NCI-H146 treated with DMSO at 0.1 percent for 48 hours (cell line): Measurements from ENCODE around the gene RNF227.

ENCODE experiments used
- DNase-seq: peaks from one replicate; lab custom pipeline; 2025; ENCODE audit not compliant: unreplicated experiment; lab: John Stamatoyannopoulos, UW

The RNF227 gene

DNA sequence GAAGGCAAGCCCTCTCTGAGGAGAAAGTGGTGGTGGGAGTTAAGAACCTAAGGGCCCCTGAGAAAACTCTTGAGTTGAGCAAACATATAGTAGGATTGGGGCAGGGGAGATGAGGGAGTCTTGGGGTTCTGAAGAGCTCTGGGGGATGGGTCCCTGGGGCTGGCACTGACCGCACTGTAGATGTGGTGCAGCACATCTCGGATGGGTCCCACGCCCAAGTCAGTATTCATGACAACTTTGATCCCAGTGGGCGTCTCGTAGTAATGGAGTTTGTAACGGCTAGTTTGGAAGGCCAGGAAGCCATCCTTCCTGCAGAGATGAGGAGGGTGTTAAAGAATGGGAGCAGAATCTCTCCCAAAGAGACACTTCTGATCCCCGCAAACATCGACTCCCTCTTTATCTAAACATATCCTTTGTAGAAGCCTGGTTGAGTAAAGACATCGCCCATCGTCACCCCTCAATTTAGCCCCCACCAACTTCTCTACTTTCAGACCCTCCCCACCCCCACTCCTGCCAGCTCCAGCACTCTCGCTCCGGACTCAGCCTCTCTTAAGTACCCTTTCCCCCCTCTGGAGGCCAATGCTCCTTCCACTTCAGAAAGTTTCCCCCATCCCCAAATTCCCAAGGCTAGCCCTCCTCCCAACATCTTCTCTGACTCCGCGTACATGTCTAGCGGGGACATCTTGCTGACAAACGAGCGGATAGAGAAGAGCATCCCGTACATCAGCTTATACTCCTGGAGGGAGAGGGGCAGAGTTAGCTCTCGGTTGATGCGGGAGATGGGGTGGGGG is 14.9 kb upstream of the RNF227 start:
- DNase-seq: no peak

DNA sequence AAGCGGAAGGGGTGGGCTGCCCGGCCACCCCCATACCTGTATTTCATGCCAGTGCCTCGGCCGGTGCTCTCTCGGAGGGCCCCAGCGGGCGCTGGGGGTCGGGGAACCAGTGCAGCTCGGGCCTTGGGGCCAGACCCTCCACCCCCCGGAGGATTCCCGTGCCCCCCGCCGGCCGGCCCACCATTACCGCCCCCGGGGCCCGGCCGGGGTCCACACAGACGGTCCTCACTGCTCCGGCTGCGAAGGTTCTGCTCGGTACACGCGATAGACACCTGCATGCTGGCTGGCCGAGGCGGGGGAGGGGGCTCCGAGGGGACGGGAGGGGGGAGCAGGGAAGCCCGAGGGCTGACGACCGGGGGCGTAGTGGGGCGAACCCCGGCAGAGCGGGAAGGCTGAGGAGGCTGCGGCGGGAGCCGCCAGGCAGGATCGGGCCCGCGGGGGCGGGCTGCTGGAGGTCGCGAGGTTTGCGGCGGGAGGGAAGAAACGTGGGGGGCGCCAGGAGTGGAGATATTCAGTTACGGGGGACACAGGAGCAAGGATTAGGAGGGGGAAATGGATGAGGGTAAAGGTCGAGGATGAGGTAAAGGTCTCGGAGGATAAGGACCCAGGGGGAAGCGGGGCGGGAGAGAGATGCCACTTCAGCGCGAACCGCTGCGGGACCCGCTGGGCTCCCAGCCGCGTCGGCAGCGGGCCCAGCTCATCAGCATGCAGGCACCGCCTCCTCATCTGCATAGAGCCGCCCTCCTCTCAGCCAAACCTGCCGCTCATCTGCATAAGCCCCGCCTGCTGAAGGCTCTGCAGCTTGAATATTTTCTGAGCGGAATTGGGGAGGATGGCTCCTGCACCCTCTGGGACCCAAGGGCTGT is 13.3 kb upstream of the RNF227 start, which contains the start of gene KCNAB3:
Gene KCNAB3 (minus strand): TSS at position 699 of the 866 bp plus-strand sequence. CDS start 421 bp downstream, at position 278.
- DNase-seq: no peak

DNA sequence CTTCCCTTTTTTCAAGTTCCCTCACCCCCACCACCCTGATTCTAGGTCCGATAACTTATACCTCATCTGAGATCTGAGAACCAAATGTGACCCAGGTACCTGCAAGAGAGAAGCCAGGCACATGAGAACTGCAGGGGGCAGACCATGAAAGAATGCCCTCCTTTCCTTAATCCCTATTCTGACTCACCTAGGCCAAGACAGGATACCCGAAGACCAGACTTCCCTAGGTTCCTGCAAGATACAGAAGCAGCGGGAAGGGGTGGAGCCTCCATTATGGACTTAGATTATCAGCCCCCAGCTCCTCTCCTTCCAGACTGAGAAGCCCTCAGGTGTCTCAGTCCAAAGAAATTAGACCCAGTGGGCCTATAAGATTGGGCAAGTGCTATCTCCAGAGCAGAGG is 11.5 kb upstream of the RNF227 start:
- DNase-seq: no peak

DNA sequence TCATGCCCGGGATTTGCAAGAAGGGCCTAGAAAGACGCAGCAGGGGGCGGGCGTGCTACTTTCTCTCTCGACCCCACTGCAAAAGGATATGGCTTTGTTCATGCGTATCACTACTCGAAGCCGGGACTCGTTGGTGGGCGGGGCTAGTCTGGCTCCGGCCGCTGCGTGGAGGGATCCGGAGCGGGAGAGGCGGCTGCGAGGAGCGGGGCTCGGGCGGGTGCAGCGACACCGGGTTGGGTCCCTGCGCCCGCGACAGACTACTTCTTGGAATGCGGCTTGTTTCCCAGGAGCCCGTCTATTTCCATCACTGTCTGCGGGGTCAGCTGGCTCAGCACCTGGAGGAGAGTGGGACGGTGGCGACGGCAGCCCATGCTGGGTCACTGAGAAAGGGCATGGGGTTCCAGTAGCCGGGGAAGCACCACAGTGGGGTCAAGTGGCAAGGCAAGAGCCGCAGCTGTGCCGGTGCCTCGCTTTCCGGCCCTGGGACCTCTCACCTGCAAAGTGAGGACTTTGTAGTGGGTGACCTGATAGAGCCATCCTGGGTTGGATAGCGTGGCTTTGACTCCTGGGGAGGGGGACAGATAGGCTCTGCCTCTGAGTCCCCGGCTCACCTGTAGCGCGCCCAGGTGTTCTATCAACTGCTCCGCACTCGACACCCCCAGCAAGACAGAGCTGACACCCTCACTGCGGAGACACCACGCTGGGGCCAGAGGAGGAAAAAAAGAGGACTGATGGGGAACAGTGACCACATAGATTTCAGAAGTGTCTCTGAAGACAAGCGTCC is 6.9 kb upstream of the RNF227 start:
- peak; percentile 57 for DNase-seq

DNA sequence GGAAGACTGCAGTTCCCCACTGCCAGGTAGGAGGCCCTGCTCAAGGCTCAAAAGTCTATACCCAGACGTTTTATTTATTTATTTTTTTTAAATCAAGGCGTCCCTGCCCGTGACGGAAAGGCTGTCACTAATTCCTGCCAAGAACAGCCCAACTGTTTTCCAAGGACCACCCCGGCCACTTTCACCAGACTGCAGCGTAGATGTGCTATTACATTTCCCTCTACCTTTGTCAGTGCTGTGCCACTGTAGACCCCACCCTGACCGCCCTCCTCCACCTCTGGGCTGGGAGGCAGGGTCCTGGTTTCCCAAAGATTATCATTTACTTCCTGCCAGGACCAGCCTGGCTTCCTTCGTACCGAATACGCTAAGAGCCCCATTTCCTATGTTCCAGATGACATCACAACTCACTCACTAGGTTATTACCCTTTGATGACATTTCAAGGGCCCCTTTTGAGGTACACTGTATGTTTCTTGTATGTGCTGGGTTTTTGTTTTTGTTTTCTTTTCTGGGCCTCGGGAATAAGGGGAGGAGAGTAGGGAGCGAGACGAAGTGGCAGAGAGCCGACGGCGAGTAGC is 6.3 kb upstream of the RNF227 start:
- DNase-seq: no peak

DNA sequence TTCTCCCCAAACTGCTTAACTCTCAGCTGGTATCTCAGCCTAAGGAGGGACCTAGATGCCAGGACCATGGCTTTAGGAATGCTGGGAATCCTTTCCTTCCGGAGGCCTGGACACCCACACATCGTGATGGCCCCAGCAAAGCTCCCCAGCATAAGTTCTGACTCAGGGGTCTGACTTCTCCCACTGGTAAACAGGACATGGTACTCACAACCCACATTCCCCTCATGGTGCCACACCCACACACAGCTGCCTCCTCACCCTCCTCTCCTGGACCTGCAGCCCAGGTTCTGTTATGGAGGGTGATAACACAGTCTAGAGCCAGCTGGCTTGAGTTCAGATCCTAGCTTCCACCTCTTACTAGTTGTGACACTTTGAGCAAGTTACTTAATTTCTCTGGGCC is 719 bp upstream of the RNF227 start:
- DNase-seq: no peak

DNA sequence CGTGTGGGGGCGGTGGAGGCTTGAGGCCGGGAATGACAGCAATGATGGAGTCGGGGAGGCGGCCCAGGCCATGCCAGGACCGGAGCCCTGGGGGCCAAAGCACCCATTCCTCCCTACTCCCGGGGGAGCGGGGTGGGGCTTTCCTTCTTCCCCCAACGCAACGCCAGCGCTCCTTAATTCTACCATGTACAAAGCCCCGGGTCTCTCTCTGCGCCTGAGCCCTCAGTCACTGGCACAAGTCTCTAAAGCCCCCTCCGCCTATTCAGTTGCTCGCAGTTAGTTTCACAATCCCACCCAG is 245 bp upstream of the RNF227 start:
- DNase-seq: no peak

DNA sequence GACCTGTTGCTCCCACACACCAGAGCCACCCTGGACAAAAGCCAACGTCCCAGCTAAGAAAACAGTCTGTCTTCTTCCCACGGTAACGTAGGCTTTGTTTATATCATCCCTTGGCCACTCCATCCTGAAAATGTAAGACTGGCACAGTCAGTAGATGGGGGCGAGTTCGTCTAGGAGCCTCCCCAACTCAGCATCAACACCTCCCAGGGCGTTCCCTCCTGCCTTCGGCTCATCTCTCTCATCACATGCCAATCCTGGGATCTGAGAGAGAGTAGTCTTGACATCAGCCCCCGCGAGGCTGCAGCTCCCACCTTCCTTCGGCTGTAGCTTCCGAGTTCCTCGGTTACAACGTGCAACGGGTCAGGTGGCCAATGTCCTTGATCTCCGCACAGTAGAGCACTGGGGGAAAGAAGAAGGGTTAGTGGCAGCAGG is 894 bp downstream of the RNF227 start:
- no peak for DNase-seq

DNA sequence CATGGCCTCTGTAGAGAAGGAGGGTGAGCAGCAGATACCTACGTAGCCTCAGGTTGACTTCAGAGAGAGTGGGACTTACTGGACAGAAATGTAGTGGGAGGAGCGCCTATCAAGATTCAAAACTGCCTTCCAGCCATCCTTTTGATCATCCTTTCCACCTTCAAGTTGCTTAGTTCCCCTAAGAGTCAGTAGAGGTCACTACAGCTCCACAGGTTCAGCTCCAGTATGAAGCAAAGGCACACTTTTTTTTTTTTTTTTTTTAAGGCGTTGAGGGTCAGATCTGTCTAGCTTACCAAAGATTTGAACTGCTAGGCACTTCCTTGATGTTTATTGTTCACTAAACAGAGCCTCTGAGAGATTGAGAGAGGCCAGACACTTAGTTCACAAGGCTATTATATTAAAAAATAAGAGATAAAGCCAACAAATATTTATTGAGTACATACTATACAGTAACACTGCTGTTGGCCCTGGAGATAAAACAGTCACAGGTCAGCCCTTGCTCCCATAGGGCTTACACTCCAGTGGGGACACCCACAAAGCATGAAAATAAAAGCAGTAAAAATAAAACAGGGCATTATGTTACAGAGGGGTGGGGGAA is 3.1 kb downstream of the RNF227 start:
- peak; percentile 32 for DNase-seq

DNA sequence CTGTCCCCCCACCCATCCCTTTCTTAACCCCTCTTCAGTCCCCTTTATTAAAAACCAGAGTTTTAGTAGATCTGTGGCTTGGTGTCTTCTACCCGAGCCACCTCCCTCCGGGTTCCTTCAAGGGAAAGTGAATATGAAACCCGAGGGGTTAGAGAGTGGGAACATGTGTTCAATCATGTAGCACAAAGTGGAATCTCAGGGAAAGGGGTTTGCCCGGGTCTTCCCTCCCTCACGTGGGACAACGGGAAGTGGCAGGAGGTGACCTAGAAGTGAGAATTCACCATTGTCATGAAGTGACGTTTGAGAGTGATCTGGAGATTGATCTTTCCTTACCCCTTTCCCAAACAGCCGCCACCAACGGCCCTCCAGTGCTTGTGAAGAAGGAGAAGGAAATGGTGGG is 5.0 kb downstream of the RNF227 start:
- DNase-seq: no peak

DNA sequence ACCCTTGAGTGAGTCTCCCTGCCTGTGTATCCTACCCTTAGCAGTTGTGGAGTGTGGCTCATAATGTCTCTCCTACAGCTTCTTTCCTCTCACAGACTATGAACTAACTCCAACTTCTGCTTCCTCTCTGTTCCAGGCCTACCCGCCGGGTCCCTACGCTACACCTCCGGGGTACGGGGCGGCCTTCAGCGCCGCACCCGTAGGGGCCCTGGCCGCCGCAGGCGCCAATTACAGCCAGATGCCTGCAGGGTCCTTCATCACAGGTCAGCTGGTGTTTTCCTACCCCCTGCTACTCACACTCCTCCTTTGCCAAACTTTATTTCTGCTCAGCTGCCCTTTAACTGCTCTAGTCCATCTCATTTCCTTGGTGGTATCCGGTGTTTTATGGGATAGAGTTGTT is 5.4 kb downstream of the RNF227 start:
- DNase-seq: no peak

DNA sequence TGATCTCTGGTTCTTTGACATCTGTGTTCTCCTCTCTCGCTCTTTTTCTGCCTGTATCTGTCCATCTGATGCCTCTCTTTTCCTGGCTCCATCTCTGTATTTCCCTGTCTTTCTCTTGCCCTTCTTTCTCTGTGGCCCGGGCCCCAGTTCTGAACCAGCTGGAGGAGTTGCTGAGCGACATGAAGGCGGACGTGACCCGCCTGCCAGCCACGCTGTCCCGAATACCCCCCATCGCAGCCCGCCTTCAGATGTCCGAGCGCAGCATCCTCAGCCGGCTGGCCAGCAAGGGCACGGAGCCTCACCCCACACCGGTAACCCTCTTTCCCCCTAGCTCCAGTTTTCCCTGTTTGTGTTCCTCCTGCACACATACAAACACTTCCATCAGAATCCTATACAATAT is 5.8 kb downstream of the RNF227 start:
- no peak for DNase-seq

DNA sequence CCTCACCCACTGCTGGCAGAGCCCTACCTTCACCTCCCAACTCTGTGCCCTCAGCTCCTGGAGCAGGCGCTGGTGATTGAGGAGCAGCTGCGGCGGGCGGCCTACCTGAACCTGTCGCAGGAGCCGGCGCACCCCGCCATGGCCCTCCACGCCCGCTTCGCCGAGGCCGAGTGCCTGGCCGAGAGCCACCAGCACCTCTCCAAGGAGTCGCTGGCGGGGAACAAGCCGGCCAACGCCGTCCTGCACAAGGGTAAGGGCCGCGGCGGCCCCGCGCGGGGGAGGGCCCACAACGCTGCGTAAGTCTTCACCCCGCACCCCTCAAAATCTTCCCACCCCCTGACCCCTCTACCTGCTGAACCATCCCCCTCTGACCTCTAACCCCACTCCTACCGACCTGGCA is 7.0 kb downstream of the RNF227 start:
- DNase-seq: no peak

DNA sequence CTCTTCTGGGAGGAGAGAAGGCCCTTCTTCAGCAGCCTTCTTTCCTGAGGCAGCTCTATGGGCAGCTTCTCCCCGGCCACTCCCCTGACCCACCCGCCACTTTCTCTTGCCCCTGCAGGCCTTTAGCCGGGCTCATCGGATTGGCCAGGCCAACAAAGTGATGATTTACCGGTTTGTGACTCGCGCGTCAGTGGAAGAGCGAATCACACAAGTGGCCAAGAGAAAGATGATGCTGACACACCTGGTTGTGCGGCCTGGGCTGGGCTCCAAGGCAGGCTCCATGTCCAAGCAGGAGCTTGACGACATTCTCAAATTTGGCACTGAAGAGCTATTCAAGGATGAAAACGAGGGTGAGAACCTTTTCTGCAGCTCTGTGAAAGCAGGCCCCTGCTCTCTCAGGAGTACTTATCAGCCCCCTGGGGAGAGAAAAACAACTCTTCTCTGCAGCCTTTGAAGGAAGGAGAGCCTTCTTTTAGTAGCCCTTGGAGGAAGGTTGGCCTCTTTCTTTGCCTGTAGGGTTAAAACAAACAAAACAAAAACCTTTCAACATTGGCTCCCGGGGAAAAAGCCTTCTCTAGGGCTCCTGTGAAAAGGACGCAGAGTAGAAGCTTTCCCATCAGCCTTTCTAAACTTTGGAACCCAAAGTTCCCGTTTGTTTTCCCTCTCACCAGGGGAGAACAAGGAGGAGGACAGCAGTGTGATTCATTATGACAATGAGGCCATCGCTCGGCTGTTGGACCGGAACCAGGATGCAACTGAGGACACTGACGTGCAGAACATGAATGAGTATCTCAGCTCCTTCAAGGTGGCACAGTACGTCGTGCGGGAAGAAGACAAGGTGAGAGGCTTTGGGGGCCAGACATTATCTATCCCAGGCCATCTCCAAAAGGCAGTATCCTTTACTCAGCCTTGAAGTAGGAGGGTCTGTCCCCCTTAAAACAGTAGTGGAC is 12.7 kb downstream of the RNF227 start:
- no peak for DNase-seq

DNA sequence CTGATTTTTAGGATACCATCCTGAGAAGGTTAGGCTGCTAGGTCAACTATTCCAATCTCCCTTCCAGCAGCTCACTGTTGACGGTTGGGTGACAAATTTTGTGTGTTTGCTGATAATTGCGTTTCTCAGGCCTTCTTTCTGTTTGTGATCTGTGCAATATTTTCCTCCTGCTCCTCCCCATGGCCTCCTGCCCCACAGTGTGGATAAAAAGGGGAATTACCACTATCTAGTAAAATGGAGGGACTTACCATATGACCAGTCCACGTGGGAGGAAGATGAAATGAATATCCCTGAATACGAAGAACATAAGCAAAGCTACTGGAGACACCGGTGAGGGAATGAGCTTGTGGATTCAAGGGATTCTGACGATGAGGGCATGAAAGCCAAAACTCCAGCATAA is 18.3 kb downstream of the RNF227 start:
- no peak for DNase-seq

DNA sequence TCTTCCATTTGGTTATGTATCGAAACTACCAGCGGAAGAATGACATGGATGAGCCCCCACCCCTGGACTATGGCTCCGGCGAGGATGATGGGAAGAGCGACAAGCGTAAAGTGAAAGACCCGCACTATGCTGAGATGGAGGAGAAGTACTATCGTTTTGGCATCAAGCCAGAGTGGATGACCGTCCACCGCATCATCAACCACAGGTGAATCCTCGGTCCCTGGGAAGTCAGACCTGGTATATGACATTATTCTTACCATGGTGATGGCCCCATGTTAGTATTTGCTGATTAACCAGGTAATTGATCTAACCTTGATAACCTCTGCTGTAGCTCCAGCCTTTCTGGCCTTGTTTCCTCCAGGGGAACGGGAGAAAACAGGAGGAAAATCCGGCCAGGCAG is 19.0 kb downstream of the RNF227 start:
- DNase-seq: no peak

DNA sequence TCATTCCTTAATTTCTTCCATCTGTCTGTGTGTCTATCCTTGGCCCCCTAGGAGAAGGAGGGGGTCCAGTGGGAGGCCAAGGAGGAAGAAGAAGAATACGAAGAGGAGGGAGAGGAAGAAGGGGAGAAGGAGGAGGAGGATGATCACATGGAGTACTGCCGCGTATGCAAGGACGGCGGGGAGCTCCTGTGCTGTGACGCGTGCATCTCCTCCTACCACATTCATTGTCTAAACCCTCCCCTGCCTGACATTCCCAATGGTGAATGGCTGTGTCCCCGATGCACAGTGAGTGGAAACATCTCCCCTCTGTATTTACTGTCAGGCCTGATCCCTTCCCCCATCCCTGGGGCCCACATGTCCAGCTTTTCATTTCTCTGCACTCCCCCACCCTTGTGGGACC is 21.2 kb downstream of the RNF227 start:
- no peak for DNase-seq

DNA sequence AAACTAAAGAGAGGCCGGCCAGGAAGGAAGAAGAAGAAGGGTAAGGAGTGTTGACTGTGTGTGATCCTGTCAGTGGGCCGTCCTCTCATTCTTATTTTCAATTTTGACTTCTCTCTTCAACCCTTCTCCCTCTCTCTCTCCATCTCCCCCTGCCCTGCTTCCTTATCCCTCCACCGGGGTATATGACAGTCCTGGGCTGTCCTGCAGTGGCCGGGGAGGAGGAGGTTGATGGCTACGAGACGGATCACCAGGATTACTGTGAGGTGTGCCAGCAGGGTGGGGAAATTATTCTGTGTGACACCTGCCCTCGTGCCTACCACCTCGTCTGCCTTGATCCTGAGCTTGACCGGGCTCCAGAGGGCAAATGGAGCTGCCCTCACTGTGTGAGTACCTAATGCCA is 21.9 kb downstream of the RNF227 start:
- no peak for DNase-seq

DNA sequence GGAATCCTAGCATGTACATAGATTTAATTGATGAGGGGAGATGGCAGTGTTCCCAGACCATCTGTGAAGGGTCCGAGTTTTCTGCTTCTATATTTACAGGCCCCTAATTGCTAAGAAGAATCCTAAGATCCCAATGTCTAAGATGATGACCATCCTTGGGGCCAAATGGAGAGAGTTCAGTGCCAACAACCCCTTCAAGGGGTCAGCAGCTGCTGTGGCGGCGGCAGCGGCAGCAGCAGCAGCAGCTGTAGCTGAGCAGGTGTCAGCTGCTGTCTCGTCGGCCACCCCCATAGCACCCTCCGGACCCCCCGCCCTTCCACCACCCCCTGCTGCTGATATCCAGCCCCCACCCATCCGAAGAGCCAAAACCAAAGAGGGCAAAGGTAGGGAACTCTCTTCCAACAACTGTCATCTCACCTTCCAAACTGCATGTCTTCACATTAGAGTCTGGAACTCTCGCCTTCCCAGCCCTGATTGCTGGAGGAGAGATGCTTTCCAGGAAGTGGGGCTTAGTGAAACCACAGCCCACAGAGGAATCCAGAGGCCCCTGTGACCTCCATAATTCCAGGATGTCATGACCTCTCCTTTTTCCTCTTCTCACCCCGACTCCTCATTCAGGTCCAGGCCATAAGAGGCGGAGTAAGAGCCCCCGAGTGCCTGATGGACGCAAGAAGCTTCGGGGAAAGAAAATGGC is 22.8 kb downstream of the RNF227 start:
- DNase-seq: no peak
